ENCODE data around the gene SULT1E1.

DNA sequence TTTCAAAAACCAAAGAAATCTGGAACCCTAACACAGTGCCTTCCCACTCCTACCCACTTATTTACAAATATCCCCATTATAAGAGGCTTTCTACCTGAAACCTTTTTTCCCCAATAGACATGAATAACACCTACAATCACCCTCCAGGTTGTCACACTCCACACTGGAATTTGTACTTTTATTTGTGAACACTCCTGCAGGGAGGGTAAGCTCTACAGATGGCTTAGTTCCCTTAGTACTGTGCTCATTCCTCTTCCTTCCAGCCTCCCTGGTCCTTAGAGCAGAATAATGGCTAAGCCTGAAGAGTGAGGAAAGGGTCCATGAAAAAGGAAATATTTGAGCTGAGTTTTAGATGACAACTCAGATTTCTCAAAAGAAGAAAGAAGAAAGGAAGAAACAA, 22.2 kb upstream of the SULT1E1 start:
- TF ChIP-seq, protein P1, sequence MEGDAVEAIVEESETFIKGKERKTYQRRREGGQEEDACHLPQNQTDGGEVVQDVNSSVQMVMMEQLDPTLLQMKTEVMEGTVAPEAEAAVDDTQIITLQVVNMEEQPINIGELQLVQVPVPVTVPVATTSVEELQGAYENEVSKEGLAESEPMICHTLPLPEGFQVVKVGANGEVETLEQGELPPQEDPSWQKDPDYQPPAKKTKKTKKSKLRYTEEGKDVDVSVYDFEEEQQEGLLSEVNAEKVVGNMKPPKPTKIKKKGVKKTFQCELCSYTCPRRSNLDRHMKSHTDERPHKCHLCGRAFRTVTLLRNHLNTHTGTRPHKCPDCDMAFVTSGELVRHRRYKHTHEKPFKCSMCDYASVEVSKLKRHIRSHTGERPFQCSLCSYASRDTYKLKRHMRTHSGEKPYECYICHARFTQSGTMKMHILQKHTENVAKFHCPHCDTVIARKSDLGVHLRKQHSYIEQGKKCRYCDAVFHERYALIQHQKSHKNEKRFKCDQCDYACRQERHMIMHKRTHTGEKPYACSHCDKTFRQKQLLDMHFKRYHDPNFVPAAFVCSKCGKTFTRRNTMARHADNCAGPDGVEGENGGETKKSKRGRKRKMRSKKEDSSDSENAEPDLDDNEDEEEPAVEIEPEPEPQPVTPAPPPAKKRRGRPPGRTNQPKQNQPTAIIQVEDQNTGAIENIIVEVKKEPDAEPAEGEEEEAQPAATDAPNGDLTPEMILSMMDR (IDR thresholded peaks at IDR 0.05): no peak
- no peak for TF ChIP-seq POLR2A (IDR thresholded peaks at IDR 0.05)
